Gastroesophageal sphincter (tissue), 4 donors: ENCODE measurements around the gene TRIM68. TPM values are rescaled to one million over a fixed set of nuclear protein-coding genes. Genes with fewer than 3 reads are reported as not detected.

Experiments
- ATAC-seq: fragments of 150-250 bp; one replicate; pipeline ENCODE4 v1.9.1; 2016; ENCODE audit warnings: mild to moderate bottlenecking, moderate library complexity
- H3K27ac ChIP-seq, 4 donors: fragments of 200-600 bp; sonication (generic) in 3 of 4; 1 replicate in 3 of 4; 2 replicates in 1 of 4; pipeline ENCODE4 v1.5.1; 2016 to 2019
- H3K27me3 ChIP-seq: fragments of 200-600 bp; sonication (generic); one replicate; pipeline ENCODE4 v1.5.1; 2019
- H3K36me3 ChIP-seq, 2 donors: fragments of 200-600 bp; sonication (generic); one replicate each; pipeline ENCODE4 v1.5.1; 2019; ENCODE audit warnings: control low read depth in 1 of 2
- H3K4me1 ChIP-seq, 3 donors: fragments of 200-600 bp; sonication (generic); 1 replicate in 2 of 3; 2 replicates in 1 of 3; pipeline ENCODE4 v1.5.1; 2016 to 2019; ENCODE audit warnings: control low read depth in 2 of 3
- H3K4me3 ChIP-seq, 2 donors: fragments of 200-600 bp; sonication (generic); one replicate each; pipeline ENCODE4 v1.5.1; 2019; ENCODE audit warnings: mild to moderate bottlenecking in 1 of 2, moderate library complexity in 1 of 2
- H3K9me3 ChIP-seq, 3 donors: fragments of 200-600 bp; sonication (generic); one replicate each; pipeline ENCODE4 v1.5.1; 2017 to 2019; ENCODE audit warnings: control low read depth in 2 of 3
- CTCF ChIP-seq, 4 experiments: fragments of 200-600 bp in 2 of 4; fragments of 450-650 bp in 2 of 4; sonication (generic) in 1 of 4; IDR thresholded peaks; one replicate each; pipeline ENCODE4 v1.5.1; 2017 to 2019; ENCODE audit warnings: antibody characterized with exemption in 4 of 4, mild to moderate bottlenecking in 2 of 4, moderate library complexity in 2 of 4
- EP300 ChIP-seq: sonication (generic); formaldehyde crosslinking; IDR thresholded peaks from one replicate; pipeline ENCODE4 v1.6.1; 2017; ENCODE audit warnings: antibody characterized with exemption, mild to moderate bottlenecking
- POLR2A ChIP-seq, 2 donors: fragments of 450-650 bp; IDR thresholded peaks; one replicate each; pipeline ENCODE4 v1.6.1; 2017; ENCODE audit warnings: antibody characterized with exemption in 2 of 2, mild to moderate bottlenecking in 2 of 2, moderate library complexity in 1 of 2
- POLR2AphosphoS5 ChIP-seq: sonication (generic); formaldehyde crosslinking; IDR thresholded peaks from one replicate; pipeline ENCODE4 v1.6.1; 2017; ENCODE audit warnings: antibody characterized with exemption
- WGBS, 2 donors: methylation state at CpG; one replicate each; pipeline ENCODE4 v1.1.5; 2018; ENCODE audit warnings: low coverage in 1 of 2; 5-methylcytosine and 5-hydroxymethylcytosine counted together
- total RNA-seq, 4 donors: library from RNA; depleted of rRNA; stranded (reverse); fragments of >200 nt; gene quantifications; one replicate each; pipeline ENCODE4 v1.1.0, GENCODE V29; 2016

TRIM68 gene
- total RNA-seq, 4 donors from 2014 or later, result 12.0 to 17.3 (median 14.0) TPM

DNA sequence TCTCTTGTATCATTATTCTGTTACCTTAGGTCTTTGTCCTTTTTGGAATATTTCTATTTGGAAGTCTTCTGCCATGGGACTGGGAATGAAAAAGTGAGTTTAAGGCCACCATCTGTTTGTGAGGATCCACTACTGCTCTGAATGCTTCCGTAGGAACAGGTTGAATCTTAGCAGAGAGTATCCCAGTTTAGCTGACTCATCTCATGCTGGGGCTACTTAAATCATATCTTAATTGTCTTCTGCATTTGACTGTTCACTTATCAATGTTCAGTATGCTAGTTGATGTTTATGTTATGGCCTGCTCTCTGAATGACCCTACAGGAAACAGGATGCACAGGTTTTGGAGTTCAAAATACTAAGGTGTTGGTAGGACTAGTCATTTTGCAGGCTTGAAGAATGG, 27.9 kb downstream of the TRIM68 start:
- peaks cover 13% of the 10 kb centered on the region for H3K27me3 ChIP-seq
- H3K27ac ChIP-seq, result no peak overlapping the region
- no peaks in the 10 kb centered on the region for H3K36me3 ChIP-seq
- 67 to 85% methylated on average over 1 of the region's 1 CpG for WGBS, 2 donors
- ATAC-seq, result no peak
- H3K4me3 ChIP-seq, result no peak overlapping the region
- TF ChIP-seq CTCF (IDR thresholded peaks at IDR 0.05) (no peak), POLR2A (IDR thresholded peaks at IDR 0.05) (no peak), EP300 (no peak), POLR2AphosphoS5 (no peak)
- no peaks in the 10 kb centered on the region for H3K9me3 ChIP-seq
- no peaks in the 10 kb centered on the region for H3K4me1 ChIP-seq

GRCh38 chr11:4578624-4579023, 29.4 kb downstream of the TRIM68 start:
- H3K4me3 ChIP-seq, result no peak overlapping the region
- WGBS, 2 donors, result 74 to 86% methylated on average over 3 to 6 of the region's 6 CpGs

GRCh38 chr11:4577761-4578160, 30.3 kb downstream of the TRIM68 start:
- Histone ChIP-seq H3K9me3 (no peaks in the 10 kb centered on the region), H3K27ac (no peak overlapping the region), H3K4me3 (no peak overlapping the region), H3K4me1 (no peaks in the 10 kb centered on the region), H3K27me3 (peaks cover 4% of the 10 kb centered on the region), H3K36me3 (no peaks in the 10 kb centered on the region)
- 58 to 80% methylated on average over 1 to 2 of the region's 2 CpGs for WGBS, 2 donors
- no peak for ATAC-seq
- TF ChIP-seq POLR2A (IDR thresholded peaks at IDR 0.05) (no peak), POLR2AphosphoS5 (no peak), EP300 (no peak), CTCF (IDR thresholded peaks at IDR 0.05) (no peak)

More at GRCh38 chr11:4578624-4579023, 29.4 kb downstream of the TRIM68 start:
- ATAC-seq, result no peak
- Histone ChIP-seq H3K36me3 (no peaks in the 10 kb centered on the region), H3K9me3 (no peaks in the 10 kb centered on the region), H3K27me3 (peaks cover 4% of the 10 kb centered on the region), H3K4me1 (no peaks in the 10 kb centered on the region), H3K27ac (no peak overlapping the region)
- TF ChIP-seq EP300 (no peak), POLR2A (IDR thresholded peaks at IDR 0.05) (no peak), POLR2AphosphoS5 (no peak), CTCF (IDR thresholded peaks at IDR 0.05) (no peak)

DNA sequence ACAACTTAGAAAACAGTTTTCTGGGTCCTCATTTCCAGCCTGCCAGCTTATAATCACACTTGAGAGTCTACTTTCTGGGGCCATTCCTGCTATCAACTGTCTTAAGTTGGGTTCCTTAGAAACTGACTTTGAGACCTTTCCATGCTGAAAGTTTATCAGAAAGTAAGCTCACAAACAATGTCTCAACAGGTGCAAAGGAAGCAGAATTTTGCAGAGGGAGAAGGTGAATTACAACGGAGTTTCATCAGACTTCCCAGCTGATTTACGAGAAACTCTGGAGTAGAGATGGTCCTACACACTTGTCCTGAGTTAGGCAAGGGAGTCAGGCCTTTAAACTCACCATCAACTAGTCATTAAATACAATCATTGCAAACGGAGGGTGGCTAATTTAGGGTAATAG, 31.2 kb downstream of the TRIM68 start:
- H3K4me1 ChIP-seq, result no peaks in the 10 kb centered on the region
- TF ChIP-seq CTCF (IDR thresholded peaks at IDR 0.05) (no peak), EP300 (no peak), POLR2AphosphoS5 (no peak), POLR2A (IDR thresholded peaks at IDR 0.05) (no peak)
- ATAC-seq, result no peak
- no peaks in the 10 kb centered on the region for H3K9me3 ChIP-seq
- H3K4me3 ChIP-seq, result no peak overlapping the region
- H3K27me3 ChIP-seq, result peaks cover 4% of the 10 kb centered on the region
- 81 to 100% methylated on average over 1 to 2 of the region's 3 CpGs for WGBS, 2 donors
- H3K36me3 ChIP-seq, result no peaks in the 10 kb centered on the region
- H3K27ac ChIP-seq, result no peak overlapping the region

DNA sequence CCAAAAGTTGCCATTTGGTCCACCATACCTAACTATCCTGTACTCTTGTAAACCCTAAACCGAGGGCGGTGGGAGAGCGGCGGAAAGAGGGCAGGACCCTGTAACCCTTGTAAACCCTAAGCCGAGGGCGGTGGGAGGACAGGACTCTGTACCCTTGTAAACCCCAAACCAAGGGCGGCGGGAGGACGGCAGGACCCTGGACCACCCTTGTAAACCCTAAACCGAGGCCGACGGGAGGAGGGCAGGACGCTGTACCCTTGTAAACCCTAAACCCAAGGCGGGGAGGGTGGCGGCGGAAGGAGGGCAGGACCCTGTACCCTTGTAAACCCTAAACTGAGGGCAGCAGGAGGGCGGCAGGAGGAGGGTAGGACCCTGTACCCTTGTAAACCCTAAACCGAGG, 39.0 kb downstream of the TRIM68 start:
- no peak overlapping the region for H3K27ac ChIP-seq
- 89% methylated on average over 18 of the region's 18 CpGs; no CpG with 5 or more reads in 1 of the 2 donors for WGBS, 2 donors
- H3K36me3 ChIP-seq, result no peaks in the 10 kb centered on the region
- TF ChIP-seq EP300 (no peak), POLR2A (IDR thresholded peaks at IDR 0.05) (no peak), CTCF (IDR thresholded peaks at IDR 0.05) (no peak), POLR2AphosphoS5 (no peak)
- H3K4me1 ChIP-seq, result no peaks in the 10 kb centered on the region
- peaks cover 0 to 7% (median 0%) of the 10 kb centered on the region in 3 donors for H3K9me3 ChIP-seq
- no peak for ATAC-seq
- H3K27me3 ChIP-seq, result no peaks in the 10 kb centered on the region
- no peak overlapping the region for H3K4me3 ChIP-seq
